OCI-LY1 (cell line): Measurements from ENCODE around the gene MAP2K7.

Experiments
- H2AFZ ChIP-seq: fragments of 200-600 bp; sonication (generic), shearing (Covaris generic); 2 replicates; pipeline ENCODE4 v1.6.0; 2014; ENCODE audit warnings: antibody characterized with exemption, mild to moderate bottlenecking, low read length
- H3F3A ChIP-seq: fragments of 200-600 bp; sonication (generic), shearing (Covaris generic); 2 replicates; pipeline ENCODE4 v1.6.0; 2014; ENCODE audit warnings: mild to moderate bottlenecking, antibody characterized with exemption, low read length, moderate library complexity; ENCODE audit not compliant: insufficient read depth
- H3K27ac ChIP-seq: fragments of 200-600 bp; sonication (generic); 2 replicates; pipeline ENCODE4 v1.5.1; 2014; ENCODE audit warnings: low read length, mixed run types, mild to moderate bottlenecking, low read depth; ENCODE audit not compliant: poor library complexity, severe bottlenecking
- H3K27me3 ChIP-seq: fragments of 200-600 bp; sonication (generic); 2 replicates; pipeline ENCODE4 v1.6.0; 2014; ENCODE audit warnings: antibody characterized with exemption, mild to moderate bottlenecking, low read length, moderate library complexity; ENCODE audit not compliant: insufficient read depth
- H3K36me3 ChIP-seq: fragments of 200-600 bp; sonication (generic); 2 replicates; pipeline ENCODE4 v1.6.1; 2014; ENCODE audit warnings: mild to moderate bottlenecking, antibody characterized with exemption, low read length, moderate library complexity, mixed read lengths; ENCODE audit not compliant: insufficient read depth
- H3K4me1 ChIP-seq: fragments of 200-600 bp; sonication (generic); 2 replicates; pipeline ENCODE4 v1.5.1; 2014; ENCODE audit warnings: mild to moderate bottlenecking, low read length, moderate library complexity; ENCODE audit not compliant: insufficient read depth, severe bottlenecking
- H3K4me2 ChIP-seq: fragments of 200-600 bp; sonication (generic), shearing (Covaris generic); 2 replicates; pipeline ENCODE4 v1.6.1; 2014; ENCODE audit warnings: low read length
- H3K4me3 ChIP-seq: fragments of 200-600 bp; sonication (generic); 2 replicates; pipeline ENCODE4 v1.5.1; 2014; ENCODE audit warnings: low read length, low read depth, mild to moderate bottlenecking, mixed read lengths; ENCODE audit not compliant: poor library complexity, severe bottlenecking
- H3K79me2 ChIP-seq: fragments of 200-600 bp; shearing (Covaris generic); 2 replicates; pipeline ENCODE4 v1.6.1; 2016; ENCODE audit warnings: mixed run types, low read length, mixed read lengths; ENCODE audit not compliant: insufficient read depth
- H3K9ac ChIP-seq: fragments of 200-600 bp; sonication (generic), shearing (Covaris generic); 2 replicates; pipeline ENCODE4 v1.6.1; 2014; ENCODE audit warnings: mild to moderate bottlenecking, low read length, mixed read lengths
- H3K9me2 ChIP-seq: fragments of 200-600 bp; sonication (generic), shearing (Covaris generic); 2 replicates; pipeline ENCODE4 v1.6.1; 2014; ENCODE audit warnings: low read depth, mild to moderate bottlenecking, low read length, mixed read lengths
- H3K9me3 ChIP-seq: fragments of 200-600 bp; shearing (Covaris generic); 2 replicates; pipeline ENCODE4 v1.6.1; 2014; ENCODE audit warnings: low read length, mixed read lengths
- H4K20me1 ChIP-seq: fragments of 200-600 bp; sonication (generic), shearing (Covaris generic); 2 replicates; pipeline ENCODE4 v1.6.0; 2016; ENCODE audit warnings: mild to moderate bottlenecking, low read length; ENCODE audit not compliant: insufficient read depth
- CTCF ChIP-seq: fragments of 200-600 bp; sonication (generic), shearing (Covaris generic); IDR thresholded peaks from 2 replicates; pipeline ENCODE4 v1.5.1; 2017; ENCODE audit warnings: mild to moderate bottlenecking, antibody characterized with exemption, low read length, moderate library complexity, mixed read lengths
- EZH2 ChIP-seq: fragments of 200-600 bp; sonication (generic), shearing (Covaris generic); IDR thresholded peaks from 2 replicates; pipeline ENCODE4 v1.8.0; 2017; ENCODE audit warnings: borderline replicate concordance, mixed run types, mild to moderate bottlenecking, antibody characterized with exemption, low read length, moderate library complexity, mixed read lengths

Gene MAP2K7

GRCh38 chr19:7879111-7879807 lies 24.4 kb upstream of the MAP2K7 start:
- Histone ChIP-seq H2AFZ (no peak overlapping the region), H3F3A (no peaks in the 10 kb centered on the region)
- TF ChIP-seq EZH2: no peak
- no peak for TF ChIP-seq CTCF

GRCh38 chr19:7879836-7880235 lies 23.8 kb upstream of the MAP2K7 start:
- H2AFZ ChIP-seq: no peak overlapping the region
- TF ChIP-seq CTCF: no peak
- no peak for TF ChIP-seq EZH2
- H3K27ac ChIP-seq: no peak overlapping the region
- no peaks in the 10 kb centered on the region for H3K79me2 ChIP-seq
- no peaks in the 10 kb centered on the region for H3K9me3 ChIP-seq
- no peaks in the 10 kb centered on the region for H3K4me1 ChIP-seq
- no peaks in the 10 kb centered on the region for H3K36me3 ChIP-seq
- no peak overlapping the region for H3K9ac ChIP-seq
- no peaks in the 10 kb centered on the region for H3F3A ChIP-seq
- no peaks in the 10 kb centered on the region for H3K27me3 ChIP-seq
- H3K4me3 ChIP-seq: no peak overlapping the region
- no peaks in the 10 kb centered on the region for H4K20me1 ChIP-seq
- no peaks in the 10 kb centered on the region for H3K9me2 ChIP-seq
- H3K4me2 ChIP-seq: no peak overlapping the region

More at GRCh38 chr19:7879111-7879807, 24.4 kb upstream of the MAP2K7 start:
- Histone ChIP-seq H3K36me3 (no peaks in the 10 kb centered on the region), H3K4me1 (no peaks in the 10 kb centered on the region), H3K9ac (no peak overlapping the region), H3K27me3 (no peaks in the 10 kb centered on the region), H3K9me2 (no peaks in the 10 kb centered on the region), H3K4me3 (no peak overlapping the region), H4K20me1 (no peaks in the 10 kb centered on the region), H3K79me2 (no peaks in the 10 kb centered on the region), H3K9me3 (no peaks in the 10 kb centered on the region), H3K27ac (no peak overlapping the region), H3K4me2 (no peak overlapping the region)

GRCh38 chr19:7881910-7882309 lies 21.8 kb upstream of the MAP2K7 start:
- Histone ChIP-seq H4K20me1 (no peaks in the 10 kb centered on the region), H3K27me3 (no peaks in the 10 kb centered on the region), H3K27ac (no peak overlapping the region), H2AFZ (no peak overlapping the region), H3K9ac (no peak overlapping the region), H3F3A (no peaks in the 10 kb centered on the region), H3K36me3 (no peaks in the 10 kb centered on the region), H3K9me2 (no peaks in the 10 kb centered on the region), H3K4me1 (no peaks in the 10 kb centered on the region), H3K4me3 (no peak overlapping the region), H3K79me2 (no peaks in the 10 kb centered on the region), H3K9me3 (no peaks in the 10 kb centered on the region), H3K4me2 (no peak overlapping the region)
- no peak for TF ChIP-seq CTCF
- no peak for TF ChIP-seq EZH2
